GM19463 (cell line): ENCODE results near the gene MESP2.

Experiments used
- ATAC-seq: cut with Tn5 transposase; IDR thresholded peaks from one replicate; pipeline ENCODE4 v1.9.1; 2021; ENCODE audit warnings: mild to moderate bottlenecking, moderate library complexity; ENCODE audit not compliant: unreplicated experiment

MESP2 gene

DNA sequence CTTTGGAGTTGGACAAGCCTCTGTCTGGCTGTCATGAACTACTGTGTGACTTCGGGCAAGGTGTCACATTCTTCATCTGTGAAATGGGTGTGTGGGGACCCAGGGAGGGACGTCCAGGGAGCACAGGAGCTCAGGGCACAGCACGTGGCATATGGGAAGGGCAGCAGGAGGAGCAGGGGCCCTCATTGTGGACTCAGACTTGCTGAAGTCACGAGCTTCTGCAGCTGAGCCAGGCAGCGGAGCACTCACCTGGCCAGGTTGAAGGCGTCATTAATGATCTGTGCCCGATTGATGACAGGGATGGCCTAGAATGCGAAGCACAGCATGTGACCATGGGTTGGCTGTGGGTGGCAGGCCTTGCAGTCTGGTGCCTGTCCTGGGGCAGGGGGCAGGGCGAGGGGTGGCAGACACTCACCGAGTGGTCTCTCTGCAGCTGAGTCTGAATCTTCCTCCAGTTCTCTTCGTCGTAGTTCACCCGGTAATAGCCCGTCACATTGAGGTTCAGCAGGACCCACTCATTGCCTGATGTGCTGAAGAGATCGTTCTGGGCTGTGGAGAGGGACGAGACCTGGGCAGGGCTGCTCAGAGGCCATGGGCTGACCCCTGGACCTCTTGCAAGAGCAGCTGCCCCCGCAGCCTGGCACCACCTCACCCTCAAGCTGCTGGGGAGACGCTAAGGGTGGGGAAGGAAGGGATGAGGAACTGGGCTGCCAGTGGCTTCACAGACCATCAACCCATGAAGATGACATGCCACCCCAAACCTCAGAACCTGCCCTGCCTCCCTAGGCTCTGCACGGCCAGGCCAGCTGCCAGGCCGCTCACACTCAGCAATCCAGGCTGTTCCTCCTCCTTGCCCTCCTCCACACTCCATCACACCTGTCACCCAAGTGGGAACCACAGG is 23.1 kb downstream of the MESP2 start:
- no peak for ATAC-seq

DNA sequence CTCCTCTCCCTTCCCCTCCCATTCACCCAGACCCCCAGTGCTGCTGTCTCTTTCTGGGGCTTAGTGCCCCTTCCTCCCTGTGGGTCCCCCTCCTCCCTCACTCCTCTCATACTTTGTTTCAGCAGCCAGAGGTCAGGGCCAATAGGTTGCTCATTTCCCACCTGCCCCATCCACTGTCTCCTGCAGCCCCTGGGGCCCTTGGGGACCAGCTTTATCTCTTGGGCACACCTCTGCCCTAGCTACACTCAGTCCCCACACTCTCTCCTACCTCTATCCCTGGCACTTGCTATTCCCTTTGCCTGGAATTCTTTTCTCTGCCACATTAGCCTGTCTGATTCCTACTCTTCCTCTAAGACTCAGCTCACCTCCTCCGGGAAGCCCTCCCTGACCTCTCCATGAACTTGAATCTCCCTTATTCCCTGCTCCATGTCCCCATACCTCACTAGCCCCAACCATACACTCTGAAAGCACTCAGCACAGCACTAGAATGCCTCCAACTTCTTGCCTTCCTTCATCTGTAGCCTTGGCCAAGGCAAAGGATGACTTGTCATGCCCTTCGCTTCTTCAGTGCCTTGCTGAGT is 23.9 kb downstream of the MESP2 start:
- ATAC-seq, result no peak

DNA sequence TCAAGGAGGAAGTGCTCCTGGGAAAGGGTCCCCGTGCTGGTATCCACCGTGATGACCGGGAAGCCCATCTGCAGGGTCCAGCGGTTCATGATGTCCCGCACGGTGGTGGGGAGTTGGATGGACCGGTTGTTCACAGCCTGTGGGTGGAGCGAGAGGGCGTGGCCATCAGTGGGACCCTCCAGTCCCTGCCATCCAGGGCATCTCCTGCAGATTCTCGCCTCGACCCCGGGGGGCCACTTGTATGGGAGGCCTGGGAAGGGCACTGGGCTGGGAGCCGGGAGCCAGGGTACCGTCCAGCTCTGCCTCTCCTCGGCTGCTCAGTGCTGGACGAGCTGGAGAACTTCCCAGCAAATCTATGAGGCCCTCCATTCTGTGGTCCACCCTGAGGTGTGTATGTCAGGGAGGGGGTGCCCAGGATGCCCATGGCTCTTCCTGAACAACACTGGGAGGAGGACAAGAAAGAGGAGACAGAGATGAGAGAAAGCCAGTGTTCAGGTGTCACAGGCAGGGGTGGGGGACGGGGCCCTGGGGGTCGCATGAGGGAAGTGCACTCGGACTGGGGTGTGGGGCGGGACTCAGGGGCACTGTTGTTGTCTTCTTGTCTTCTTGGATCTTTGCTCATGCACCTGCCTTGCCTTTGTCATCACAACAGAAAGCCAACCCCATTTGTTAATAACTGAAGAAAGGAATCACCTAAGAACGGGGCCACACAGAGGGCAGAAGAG is 25.5 kb downstream of the MESP2 start:
- ATAC-seq, result no peak

DNA sequence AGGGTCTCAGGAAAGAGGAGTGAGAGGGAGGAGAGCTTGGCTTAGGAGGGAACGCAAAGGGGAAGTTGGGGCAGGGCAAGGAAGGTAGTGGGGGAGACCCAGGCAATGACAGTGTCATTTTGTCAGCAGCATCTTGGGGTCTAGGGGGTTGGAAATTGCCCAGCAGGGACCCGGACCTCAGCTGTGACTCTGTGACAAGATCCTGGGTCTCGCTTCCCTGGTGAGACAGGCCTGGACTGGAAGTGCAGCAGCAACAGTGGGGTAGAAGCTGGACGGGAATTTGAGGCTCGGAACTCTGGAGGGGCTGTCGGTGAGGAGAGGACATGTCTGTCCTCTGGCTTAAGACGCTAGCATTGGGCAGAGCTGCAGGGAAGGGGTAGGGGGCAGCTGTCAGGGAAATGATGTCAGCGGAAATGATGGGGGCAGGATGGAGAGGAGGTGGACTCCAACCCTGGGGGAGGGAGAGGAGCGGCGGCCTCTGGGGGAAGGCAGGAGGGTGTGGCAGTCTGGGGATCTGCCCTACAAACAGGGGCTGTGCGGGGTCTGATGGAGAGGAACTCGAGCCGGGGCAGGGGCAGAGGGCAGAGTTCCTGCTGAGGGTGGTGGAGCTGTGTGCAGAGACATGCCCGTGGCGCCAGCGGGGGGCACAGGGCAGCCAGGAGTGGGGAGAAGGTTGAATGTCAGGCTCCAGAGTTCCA is 26.2 kb downstream of the MESP2 start:
- no peak for ATAC-seq

DNA sequence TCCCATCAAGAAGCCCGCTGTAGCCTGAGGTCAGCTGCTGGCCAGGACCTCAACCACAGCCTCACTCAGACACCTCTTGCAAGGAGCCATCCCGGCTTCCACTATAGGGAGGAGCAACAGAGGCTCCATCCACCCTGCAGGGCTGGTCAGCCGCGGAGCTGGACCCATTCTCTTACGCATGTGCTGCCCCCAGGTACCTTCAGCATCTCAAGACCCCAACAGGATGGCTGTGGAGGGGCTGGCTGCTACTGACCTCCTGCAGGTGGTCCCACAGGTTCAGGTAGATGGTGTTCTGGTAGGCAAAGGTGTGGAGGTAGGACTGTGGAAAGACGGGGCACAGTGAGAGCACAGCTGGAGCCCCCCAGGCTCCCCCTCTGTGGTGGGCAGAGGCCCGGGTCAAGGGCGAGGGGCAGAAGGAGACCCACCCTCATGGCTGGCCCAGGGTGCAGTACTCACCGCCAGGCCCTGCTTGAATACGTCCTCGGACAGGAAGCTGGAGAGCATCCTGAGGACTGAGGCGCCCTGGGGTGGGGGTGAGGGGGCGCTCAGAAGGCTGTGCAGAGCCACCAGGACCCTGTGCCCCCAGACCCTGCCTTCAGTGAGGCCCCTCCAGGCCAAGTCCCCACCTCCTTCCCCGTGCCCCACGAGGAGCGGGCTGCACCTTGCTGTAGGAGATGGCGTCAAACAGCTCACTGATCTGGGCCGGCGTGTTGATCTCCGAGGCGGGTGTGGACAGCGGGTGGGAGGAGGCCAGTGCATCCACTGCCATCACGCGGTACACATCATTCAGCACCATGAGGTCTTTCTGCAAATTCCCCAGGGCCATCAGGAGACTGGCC is 27.1 kb downstream of the MESP2 start:
- no peak for ATAC-seq

DNA sequence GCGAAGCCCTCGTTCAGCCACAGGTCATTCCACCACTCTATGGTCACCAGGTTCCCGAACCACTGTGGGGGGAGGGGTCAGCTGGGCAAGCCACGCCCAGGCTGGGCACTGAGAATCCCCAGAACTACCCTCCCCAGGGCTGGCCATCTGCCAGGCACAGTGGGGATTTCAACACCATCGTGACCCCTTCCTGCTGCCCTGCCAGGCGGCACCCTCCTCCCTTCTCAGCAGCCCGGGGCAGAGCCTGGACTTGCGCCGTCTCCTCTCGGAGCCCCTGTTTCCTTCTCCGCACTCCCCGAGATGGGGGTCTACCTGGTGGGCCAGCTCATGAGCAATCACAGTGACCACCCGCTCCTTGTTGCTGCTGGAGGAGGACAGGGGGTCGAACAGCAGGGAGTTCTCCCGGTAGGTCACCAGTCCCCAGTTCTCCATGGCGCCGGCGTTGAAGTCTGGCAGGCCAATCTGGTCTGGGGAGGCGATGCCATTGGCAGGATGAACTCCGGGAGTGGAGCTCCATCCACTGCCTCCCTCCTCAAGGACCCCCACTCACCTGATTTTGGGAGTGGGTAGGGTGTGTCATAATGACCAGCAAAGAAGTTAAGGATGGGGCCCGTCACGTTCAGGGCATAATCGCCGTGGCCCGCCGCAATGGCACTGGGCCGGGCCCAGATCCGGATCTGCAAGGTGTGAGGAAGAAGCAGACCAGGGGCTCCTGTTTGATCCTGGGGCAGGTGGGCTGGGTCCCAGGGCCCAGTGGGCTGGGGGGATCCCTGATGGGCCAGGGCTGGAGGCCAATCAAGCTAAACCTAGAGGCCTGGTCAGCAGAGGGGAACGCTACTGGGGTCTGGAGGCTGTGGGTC is 28.0 kb downstream of the MESP2 start:
- ATAC-seq, result no peak

DNA sequence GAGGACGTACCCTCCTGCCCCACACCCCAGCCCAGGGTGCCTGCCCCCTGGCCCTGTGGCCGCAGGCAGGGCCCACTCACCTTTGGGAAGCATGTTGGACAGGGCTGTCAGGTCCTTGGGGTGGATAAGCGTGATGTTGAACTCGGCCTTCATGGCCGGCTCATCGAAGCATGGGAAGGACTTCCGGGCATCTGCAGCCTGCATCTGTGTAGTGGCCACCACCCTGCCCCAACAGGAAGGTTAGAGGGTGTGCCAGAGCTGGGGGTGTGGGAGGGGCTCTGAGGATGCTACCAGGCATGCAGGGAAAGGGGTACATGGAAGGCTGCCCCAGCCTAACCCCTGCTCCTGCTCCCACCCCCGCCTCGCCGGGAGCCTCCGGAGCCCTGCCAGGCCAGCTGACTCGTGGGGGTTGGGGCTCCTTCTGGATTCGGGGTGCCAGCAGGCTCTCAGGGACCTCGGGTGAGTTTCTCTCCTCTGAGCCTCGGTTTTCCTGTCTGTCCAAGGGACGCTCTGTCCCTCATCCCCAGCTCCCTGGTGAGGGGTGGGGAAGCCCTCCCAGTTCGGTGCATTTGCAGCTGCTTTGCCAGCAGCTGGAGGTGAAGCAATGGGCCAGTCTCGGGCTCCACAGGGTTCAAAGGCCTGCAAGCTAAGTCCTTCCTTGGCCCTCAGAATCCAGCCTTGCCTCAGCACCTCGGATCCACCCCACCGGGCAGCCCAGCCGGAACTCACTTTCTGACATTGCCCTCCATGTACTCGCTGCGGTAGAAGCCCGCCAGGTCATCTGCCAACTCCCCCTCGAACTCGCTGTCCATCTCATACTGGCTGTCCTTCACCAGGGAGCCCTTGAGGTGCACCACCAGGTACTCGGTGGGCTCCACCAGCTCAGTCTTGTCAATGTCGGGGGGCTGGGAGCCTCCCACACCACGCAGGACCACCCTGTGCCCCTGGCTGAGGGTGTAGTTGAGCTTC is 29.4 kb downstream of the MESP2 start:
- no peak for ATAC-seq

DNA sequence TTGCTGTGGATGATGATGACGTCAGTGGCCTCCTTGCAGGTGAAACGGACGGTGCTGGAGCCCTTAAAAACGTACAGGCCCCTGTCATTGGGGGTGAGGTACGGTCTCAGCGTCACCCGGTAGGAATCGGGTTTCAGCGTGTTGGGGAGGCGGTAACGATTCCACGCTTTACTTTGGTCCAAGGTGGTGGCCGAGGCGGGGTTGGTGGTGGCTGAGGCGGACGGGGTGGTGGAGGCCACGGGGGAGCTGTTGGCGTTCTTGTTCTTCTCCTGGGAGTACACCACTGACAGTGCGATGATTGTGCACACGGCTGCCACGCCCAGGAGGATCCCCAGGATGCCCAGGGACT is 30.1 kb downstream of the MESP2 start:
- ATAC-seq, result no peak

DNA sequence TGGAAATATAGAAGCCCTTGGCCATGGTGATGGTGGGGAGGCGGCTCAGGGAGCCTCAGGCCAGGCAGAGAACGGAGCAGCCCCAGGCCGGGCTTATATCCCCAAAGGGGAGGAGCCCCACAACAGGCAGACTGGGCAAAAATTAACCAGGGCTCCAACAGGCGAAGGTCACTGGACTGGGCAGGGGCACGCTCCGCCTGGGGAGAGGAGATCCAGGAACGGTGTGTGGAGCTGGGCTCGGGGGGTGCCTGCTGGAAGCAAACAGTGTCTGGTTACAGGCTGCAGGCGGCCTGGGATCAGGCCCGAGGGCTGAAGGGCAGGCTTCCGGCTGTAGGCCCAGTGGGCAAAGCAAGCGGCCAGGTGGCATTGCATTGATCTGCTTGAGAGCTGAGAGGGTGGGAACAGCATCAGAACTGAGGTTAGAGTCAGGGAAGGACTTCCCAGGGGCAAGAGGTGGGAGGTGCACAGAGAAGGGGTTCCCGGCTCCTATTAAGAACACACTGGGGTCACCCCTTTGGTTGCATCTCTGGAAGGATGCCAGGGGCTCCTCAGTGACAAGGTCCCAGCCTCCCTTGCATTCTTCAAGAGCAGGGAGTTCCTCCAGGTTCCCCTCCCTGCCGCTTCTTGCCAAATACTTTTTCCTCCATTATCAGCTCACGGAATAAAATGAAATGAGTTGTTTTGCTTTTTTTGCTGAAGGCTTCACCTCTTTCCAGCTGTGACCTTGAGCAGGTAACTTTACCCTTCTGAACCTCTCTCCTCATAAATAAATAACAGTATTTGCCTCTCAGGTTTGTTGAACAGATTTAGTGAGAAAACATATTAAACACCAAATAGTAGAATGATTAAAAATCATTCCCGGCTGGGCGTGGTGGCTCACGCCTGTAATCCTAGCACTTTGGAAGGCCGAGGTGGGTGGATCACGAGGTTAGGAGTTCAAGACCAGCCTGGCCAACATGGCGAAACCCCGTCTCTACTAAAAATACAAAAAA is 30.7 kb downstream of the MESP2 start:
- ATAC-seq, result no peak

DNA sequence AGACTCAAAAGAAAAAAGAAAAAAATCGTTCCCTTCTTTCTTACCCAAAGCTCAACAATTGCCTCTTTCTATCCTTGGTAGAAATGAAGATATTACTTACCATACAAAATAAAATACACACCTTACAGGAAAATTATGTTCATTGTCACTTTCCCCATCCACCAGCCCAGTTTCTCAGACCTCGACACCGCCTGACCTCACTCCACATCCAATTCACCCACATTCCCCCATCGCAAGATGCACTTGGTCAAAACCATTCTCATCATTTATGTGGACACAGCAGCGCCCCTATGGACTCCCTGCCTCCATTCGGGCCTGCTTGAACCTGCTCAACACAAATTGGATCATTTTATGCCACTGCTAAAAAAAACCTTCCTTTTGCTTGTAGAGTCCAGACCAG is 31.6 kb downstream of the MESP2 start:
- no peak for ATAC-seq

DNA sequence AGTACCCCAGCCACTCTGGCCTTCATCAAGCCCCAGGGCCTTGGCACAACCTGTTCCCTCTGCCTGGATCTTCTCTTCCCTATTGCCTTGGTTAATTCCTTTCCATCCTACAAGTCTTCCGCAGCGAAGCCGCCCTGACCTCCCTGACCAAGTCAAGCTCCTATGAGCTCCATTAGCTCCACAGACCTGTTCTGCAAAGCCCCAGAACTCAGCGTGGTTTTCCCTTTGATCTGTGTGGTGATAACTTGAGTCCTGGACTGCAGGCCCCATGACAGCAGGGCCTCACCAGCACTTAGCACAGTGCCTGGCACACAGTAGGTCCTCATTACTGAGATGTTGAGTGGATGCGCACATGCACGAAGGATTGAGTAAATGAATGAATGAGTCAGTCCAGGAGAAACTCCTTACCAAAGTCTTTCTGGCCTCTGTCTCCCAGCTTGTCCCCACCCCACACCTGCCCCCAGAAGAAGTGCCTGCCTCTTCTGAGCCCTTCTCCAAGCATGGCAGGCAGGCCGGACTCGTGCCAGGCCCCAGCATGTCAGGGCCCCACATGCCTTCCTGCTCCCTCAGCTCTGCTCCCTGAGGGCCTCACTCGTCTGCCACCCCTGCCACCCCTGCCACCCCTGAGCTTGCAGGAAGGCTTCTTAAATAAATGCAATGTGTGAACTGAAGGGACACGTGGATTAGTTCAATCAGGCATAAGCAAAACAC is 32.2 kb downstream of the MESP2 start:
- ATAC-seq, result no peak

DNA sequence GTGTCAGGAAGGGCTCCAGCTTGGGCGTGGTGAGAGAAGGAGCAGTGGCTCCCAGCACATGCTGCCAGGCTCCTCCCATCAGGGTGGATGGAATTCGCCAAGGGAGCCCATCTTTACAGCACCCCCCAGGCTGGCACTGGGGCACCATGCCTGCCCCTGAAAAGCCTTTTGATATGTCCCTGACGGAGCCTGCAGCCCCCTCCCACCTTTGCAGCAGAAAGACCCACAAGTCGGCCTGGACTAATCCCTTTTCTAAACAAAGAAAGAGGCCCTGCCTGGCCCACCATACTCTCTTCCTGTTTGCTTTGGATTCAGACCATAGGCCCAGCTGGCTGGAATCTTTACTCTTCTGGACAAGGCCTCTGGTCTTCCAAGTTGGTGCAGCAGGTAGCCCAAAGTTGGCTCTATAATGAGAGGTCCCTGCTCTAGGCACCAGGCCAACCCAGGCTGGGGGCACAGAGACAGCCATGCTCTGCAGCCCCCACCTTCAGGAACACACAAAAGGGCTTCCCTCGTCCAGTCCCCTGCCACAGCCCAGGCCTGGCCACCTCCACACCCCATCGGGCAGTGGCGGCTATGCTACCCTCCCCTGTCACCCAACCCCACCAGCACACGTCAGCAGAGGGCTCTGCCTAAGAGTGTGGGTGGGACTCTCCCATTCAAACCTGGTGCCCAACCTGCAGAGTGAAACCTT is 33.1 kb downstream of the MESP2 start:
- ATAC-seq, result no peak

DNA sequence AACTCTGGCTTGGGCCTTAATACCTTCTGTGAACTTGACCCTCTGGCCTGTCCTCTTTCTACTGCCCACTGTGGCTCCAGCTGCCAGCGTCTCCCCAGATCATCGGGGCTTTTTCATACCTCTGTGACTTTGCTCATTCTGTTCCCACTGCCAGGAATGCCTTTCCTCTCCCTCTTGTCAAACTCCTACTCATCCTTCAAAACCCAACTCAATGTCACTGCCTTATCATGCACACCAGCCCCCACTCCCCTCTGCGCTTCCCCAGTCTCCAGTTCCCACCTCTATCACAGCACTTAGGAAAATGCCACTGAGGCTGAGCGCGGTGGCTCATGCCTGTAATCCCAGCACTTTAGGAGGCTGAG is 33.6 kb downstream of the MESP2 start:
- no peak for ATAC-seq

DNA sequence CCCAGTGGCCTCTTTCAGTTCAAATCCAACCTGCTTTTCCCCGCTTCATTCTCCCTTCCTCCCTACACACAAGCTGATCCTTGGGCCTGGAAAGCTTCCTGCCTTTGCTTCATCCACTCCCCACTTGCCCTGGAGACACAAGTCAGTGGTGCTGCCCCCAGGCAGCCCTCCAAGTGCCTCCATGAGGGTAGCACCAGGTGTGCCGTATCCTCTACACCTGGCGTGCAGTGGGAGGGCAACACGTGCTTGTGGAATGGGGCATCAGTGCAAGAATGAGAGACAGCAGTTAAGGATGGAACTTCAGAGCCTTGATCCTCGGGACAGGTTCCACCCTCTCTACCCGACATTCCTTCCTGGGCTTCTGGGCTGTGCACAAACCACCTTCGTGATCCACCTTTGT is 34.7 kb downstream of the MESP2 start:
- ATAC-seq, result no peak

DNA sequence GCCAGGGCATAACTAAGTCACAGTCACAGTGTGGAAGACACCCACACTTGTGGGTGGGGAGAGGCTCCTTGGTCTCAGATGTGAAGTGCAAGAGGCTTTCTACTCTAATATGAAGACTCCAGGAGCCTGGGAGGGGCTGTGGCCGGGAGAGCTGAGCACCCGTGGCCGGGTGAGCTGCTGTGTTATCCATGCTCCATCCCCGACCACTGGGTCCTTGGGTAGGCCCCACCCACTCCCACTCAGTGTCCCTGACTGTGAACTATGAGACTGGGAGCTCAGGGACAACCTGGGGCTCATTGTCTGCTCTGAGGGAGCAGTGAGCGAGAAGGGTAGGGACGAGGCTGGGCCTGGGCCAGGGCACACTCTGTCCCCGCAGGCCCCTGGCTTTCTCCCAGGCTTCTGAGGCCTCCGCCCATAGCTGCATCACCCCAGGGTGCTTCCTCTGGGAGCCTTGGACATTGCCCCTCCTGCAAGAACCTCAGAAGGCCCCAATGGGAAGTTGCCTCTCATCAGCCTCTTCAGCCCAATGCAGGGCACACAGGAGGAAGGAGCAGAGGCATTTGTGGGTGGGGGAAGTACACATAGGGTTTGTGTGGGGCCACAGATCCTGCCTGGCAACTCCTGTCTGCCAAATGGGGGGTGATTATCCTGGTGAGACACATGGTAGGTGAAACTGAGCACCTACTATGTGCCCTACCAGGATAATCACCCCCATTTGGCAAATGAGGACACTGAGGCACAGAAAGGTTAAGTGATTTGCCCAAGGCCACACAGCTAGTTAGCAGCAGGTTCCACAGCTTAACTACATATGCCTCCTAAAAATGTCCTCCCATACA is 36.1 kb downstream of the MESP2 start:
- no peak for ATAC-seq
